IMR-90 (cell line): ENCODE data around the gene OR1S2. TPM values are rescaled to one million over a fixed set of nuclear protein-coding genes. Genes with fewer than 3 reads are reported as not detected.
A peak's percentile ranks its signal among the peaks of the same experiment; 100 is the strongest.

Experiments
- ATAC-seq: fragments of 200-7000 bp; cut with Tn5 transposase; 2 replicates; pipeline ENCODE4 v1.9.1; 2020; ENCODE audit warnings: low read depth, mild to moderate bottlenecking, moderate library complexity
- BruUV-seq: library from RNA; stranded (reverse); fragments of 400-500 nt; replicated peaks from 2 replicates; lab custom pipeline; 2021; lab: Mats Ljungman, UMichigan
- CTCF ChIA-PET: fragments of 300-600 bp; formaldehyde crosslinking; extraction: SDS; loops from one replicate; lab custom pipeline; 2021; ENCODE audit warnings: antibody characterized with exemption; lab: Yijun Ruan, JAX
- POLR2A ChIA-PET: fragments of 300-600 bp; sonication (Branson Sonifier 250); formaldehyde crosslinking; loops from one replicate; lab custom pipeline; 2022; ENCODE audit warnings: antibody characterized with exemption; ENCODE audit not compliant: unreplicated experiment; lab: Charles Lee
- DNase-seq: peaks from one replicate; pipeline ENCODE4 v3.0.0; 2013
- H2AFZ ChIP-seq: replicated peaks from 2 replicates; pipeline ENCODE3; 2013; ENCODE audit warnings: low read length, mild to moderate bottlenecking; ENCODE audit not compliant: poor library complexity
- H2AK5ac ChIP-seq: 2 replicates; pipeline ENCODE4 v1.6.1; 2013; ENCODE audit warnings: low read depth, low read length, inconsistent platforms
- H2AK9ac ChIP-seq: replicated peaks from 2 replicates; pipeline ENCODE3; 2013; ENCODE audit warnings: mild to moderate bottlenecking, low read depth, low read length, moderate library complexity; ENCODE audit not compliant: poor library complexity
- H2BK120ac ChIP-seq: 2 replicates; pipeline ENCODE4 v1.6.1; 2013; ENCODE audit warnings: low read depth, low read length, inconsistent platforms
- H2BK15ac ChIP-seq: 3 replicates; pipeline ENCODE4 v1.6.1; 2013; ENCODE audit warnings: low read depth, low read length, inconsistent platforms
- H2BK20ac ChIP-seq: 2 replicates; pipeline ENCODE4 v1.6.1; 2013; ENCODE audit warnings: low read depth, mild to moderate bottlenecking, inconsistent platforms, low read length, moderate library complexity
- H2BK5ac ChIP-seq: 2 replicates; pipeline ENCODE4 v1.6.1; 2013; ENCODE audit warnings: mild to moderate bottlenecking, low read depth, low read length, inconsistent platforms; ENCODE audit not compliant: poor library complexity, severe bottlenecking
- H3K14ac ChIP-seq: replicated peaks from 2 replicates; pipeline ENCODE4 v1.6.1; 2013; ENCODE audit warnings: low read depth, low read length, inconsistent platforms
- H3K18ac ChIP-seq: 2 replicates; pipeline ENCODE4 v1.6.1; 2013; ENCODE audit warnings: low read depth, low read length, control low read depth
- H3K23ac ChIP-seq: 2 replicates; pipeline ENCODE4 v1.6.1; 2013; ENCODE audit warnings: low read depth, low read length, inconsistent platforms
- H3K27ac ChIP-seq: 2 replicates; pipeline ENCODE4 v1.5.1; 2013; ENCODE audit warnings: mild to moderate bottlenecking, control low read depth, low read length; ENCODE audit not compliant: insufficient read depth
- H3K27me3 ChIP-seq: 2 replicates; pipeline ENCODE4 v1.6.1; 2013; ENCODE audit warnings: low read length; ENCODE audit not compliant: control insufficient read depth, insufficient read depth
- H3K36me3 ChIP-seq: 2 replicates; pipeline ENCODE4 v1.6.1; 2013; ENCODE audit warnings: low read length, mixed read lengths; ENCODE audit not compliant: control insufficient read depth, insufficient read depth
- H3K4ac ChIP-seq: 2 replicates; pipeline ENCODE4 v1.6.1; 2013; ENCODE audit warnings: low read depth, low read length, inconsistent platforms
- H3K4me1 ChIP-seq: 2 replicates; pipeline ENCODE4 v1.6.1; 2013; ENCODE audit warnings: low read length, mixed read lengths; ENCODE audit not compliant: control insufficient read depth, insufficient read depth
- H3K4me2 ChIP-seq: 2 replicates; pipeline ENCODE4 v1.6.1; 2013; ENCODE audit warnings: low read depth, mild to moderate bottlenecking, control low read depth, low read length, moderate library complexity
- H3K4me3 ChIP-seq: 2 replicates; pipeline ENCODE4 v1.5.1; 2013; ENCODE audit warnings: low read depth, mild to moderate bottlenecking, control low read depth, low read length, moderate library complexity; ENCODE audit not compliant: insufficient read depth
- H3K56ac ChIP-seq: 2 replicates; pipeline ENCODE4 v1.6.1; 2013; ENCODE audit warnings: low read length, inconsistent platforms; ENCODE audit not compliant: insufficient read depth; ENCODE audit errors: extremely low read depth
- H3K79me1 ChIP-seq, 2 experiments: 2 replicates each; pipeline ENCODE4 v1.6.1; 2013; ENCODE audit warnings: low read length in 2 of 2, inconsistent platforms in 1 of 2, low read depth in 1 of 2
- H3K9ac ChIP-seq: 2 replicates; pipeline ENCODE4 v1.6.1; 2013; ENCODE audit warnings: low read depth, low read length, control low read depth
- H3K9me1 ChIP-seq: 2 replicates; pipeline ENCODE4 v1.6.1; 2013; ENCODE audit warnings: low read length, inconsistent platforms; ENCODE audit not compliant: insufficient read depth
- H3K9me3 ChIP-seq: 2 replicates; pipeline ENCODE4 v1.6.1; 2013; ENCODE audit warnings: low read length; ENCODE audit not compliant: control insufficient read depth, insufficient read depth
- H4K20me1 ChIP-seq: 2 replicates; pipeline ENCODE4 v1.6.1; 2013; ENCODE audit warnings: low read length, inconsistent platforms; ENCODE audit not compliant: insufficient read depth
- H4K5ac ChIP-seq: 2 replicates; pipeline ENCODE4 v1.6.1; 2013; ENCODE audit warnings: mild to moderate bottlenecking, low read depth, low read length, control low read depth
- H4K8ac ChIP-seq, 2 experiments: 2 replicates each; pipeline ENCODE4 v1.6.1; 2013; ENCODE audit warnings: low read depth in 2 of 2, low read length in 2 of 2, control low read depth in 1 of 2, inconsistent platforms in 1 of 2
- H4K91ac ChIP-seq: 2 replicates; pipeline ENCODE4 v1.6.1; 2013; ENCODE audit warnings: low read depth, low read length, inconsistent platforms; ENCODE audit not compliant: insufficient read depth
- BHLHE40 ChIP-seq: fragments of 150-350 bp; IDR thresholded peaks from 2 replicates; pipeline ENCODE4 v1.6.1; 2016; ENCODE audit warnings: mild to moderate bottlenecking, low read depth, low read length
- CEBPB ChIP-seq: IDR thresholded peaks from 2 replicates; pipeline ENCODE4 v1.6.1; 2012; ENCODE audit warnings: low read depth, low read length, improper control_type of control experiment
- CHD1 ChIP-seq: IDR thresholded peaks from 2 replicates; pipeline ENCODE4 v1.6.1; 2012; ENCODE audit warnings: low read depth, low read length, improper control_type of control experiment
- FOS ChIP-seq: fragments of 150-350 bp; IDR thresholded peaks from 2 replicates; pipeline ENCODE4 v1.6.1; 2016; ENCODE audit warnings: low read depth, low read length
- MAFK ChIP-seq: IDR thresholded peaks from 2 replicates; pipeline ENCODE4 v1.6.1; 2012; ENCODE audit warnings: low read depth, low read length, improper control_type of control experiment
- MAZ ChIP-seq: IDR thresholded peaks from 2 replicates; pipeline ENCODE4 v1.6.1; 2012; ENCODE audit warnings: low read depth, mild to moderate bottlenecking, low read length, improper control_type of control experiment, moderate library complexity, borderline replicate concordance
- MXI1 ChIP-seq: IDR thresholded peaks from 2 replicates; pipeline ENCODE4 v1.6.1; 2012; ENCODE audit warnings: low read depth, mild to moderate bottlenecking, low read length, moderate library complexity, borderline replicate concordance
- NFE2L2 ChIP-seq: fragments of 150-350 bp; IDR thresholded peaks from 2 replicates; pipeline ENCODE4 v1.6.1; 2016; ENCODE audit warnings: low read depth, mild to moderate bottlenecking, low read length
- POLR2A ChIP-seq: IDR thresholded peaks from 2 replicates; pipeline ENCODE4 v1.6.1; 2012; ENCODE audit warnings: mild to moderate bottlenecking, low read depth, low read length
- RAD21 ChIP-seq: IDR thresholded peaks from 2 replicates; pipeline ENCODE4 v1.6.1; 2012; ENCODE audit warnings: low read length, improper control_type of control experiment
- RCOR1 ChIP-seq: IDR thresholded peaks from 2 replicates; pipeline ENCODE4 v1.6.1; 2012; ENCODE audit warnings: mild to moderate bottlenecking, low read length, improper control_type of control experiment; ENCODE audit not compliant: insufficient replicate concordance
- RFX5 ChIP-seq: IDR thresholded peaks from 2 replicates; pipeline ENCODE4 v1.8.0; 2012; ENCODE audit warnings: low read depth, mild to moderate bottlenecking, low read length, moderate library complexity
- SMC3 ChIP-seq: fragments of 150-350 bp; IDR thresholded peaks from 2 replicates; pipeline ENCODE4 v1.6.1; 2016; ENCODE audit warnings: low read depth, mild to moderate bottlenecking, antibody characterized with exemption, low read length, moderate library complexity
- WGBS, 2 experiments: methylation state at CpG; one replicate each; pipeline versions ENCODE4 v1.1.5 to v1.1.7; 2013; ENCODE audit warnings: missing lambda C conversion rate in 2 of 2; ENCODE audit not compliant: insufficient read length in 1 of 2; ENCODE audit errors: extremely low coverage in 2 of 2; 5-methylcytosine and 5-hydroxymethylcytosine counted together
- dilution Hi-C: fragments of 300-500 bp; cut with HindIII; formaldehyde crosslinking; loops from one replicate; pipeline ENCODE4 v1.14.3; 2018; ENCODE audit warnings: low sequenced_read_pairs; ENCODE audit not compliant: unreplicated experiment
- in situ Hi-C: fragments of 300-500 bp; cut with MboI; formaldehyde crosslinking; loops from 3 replicates; pipeline ENCODE4 v1.14.3; 2019; ENCODE audit warnings: low sequenced_read_pairs, inconsistent platforms, mixed read lengths
- intact Hi-C: fragments of 100-400 bp; cut with micrococcal nuclease; formaldehyde crosslinking; loops from 2 replicates; pipeline ENCODE4 v1.10.0; 2022
- polyA plus RNA-seq, 3 experiments: library from polyadenylated mRNA; depleted of rRNA; stranded (reverse); fragments of >200 nt; gene quantifications; 2 replicates each; pipeline ENCODE4 v1.2.3, GENCODE V29; 2012; ENCODE audit warnings: low replicate concordance in 1 of 3
- total RNA-seq: library from RNA; depleted of rRNA; stranded (reverse); fragments of >200 nt; gene quantifications from 2 replicates; pipeline ENCODE4 v1.2.3, GENCODE V29; 2012
- TF ChIP-seq, protein P1 (sequence below): fragments of 150-350 bp; IDR thresholded peaks from 2 replicates; pipeline ENCODE4 v1.6.1; 2017; ENCODE audit warnings: mild to moderate bottlenecking, antibody characterized with exemption, low read length, low read depth
- TF ChIP-seq, protein P2 (sequence below): fragments of 150-350 bp; IDR thresholded peaks from 2 replicates; pipeline ENCODE4 v1.6.1; 2016; ENCODE audit warnings: low read depth, mild to moderate bottlenecking, low read length, moderate library complexity, borderline replicate concordance
- TF ChIP-seq, protein P3 (sequence below): conservative IDR thresholded peaks from 2 replicates; pipeline ENCODE4 v1.5.1; 2012; ENCODE audit warnings: mild to moderate bottlenecking, low read depth, low read length, improper control_type of control experiment

OR1S2 gene
- total and polyA plus RNA-seq, 2 of the 4 experiments (the other 2 are of a cell fraction) = not detected

DNA sequence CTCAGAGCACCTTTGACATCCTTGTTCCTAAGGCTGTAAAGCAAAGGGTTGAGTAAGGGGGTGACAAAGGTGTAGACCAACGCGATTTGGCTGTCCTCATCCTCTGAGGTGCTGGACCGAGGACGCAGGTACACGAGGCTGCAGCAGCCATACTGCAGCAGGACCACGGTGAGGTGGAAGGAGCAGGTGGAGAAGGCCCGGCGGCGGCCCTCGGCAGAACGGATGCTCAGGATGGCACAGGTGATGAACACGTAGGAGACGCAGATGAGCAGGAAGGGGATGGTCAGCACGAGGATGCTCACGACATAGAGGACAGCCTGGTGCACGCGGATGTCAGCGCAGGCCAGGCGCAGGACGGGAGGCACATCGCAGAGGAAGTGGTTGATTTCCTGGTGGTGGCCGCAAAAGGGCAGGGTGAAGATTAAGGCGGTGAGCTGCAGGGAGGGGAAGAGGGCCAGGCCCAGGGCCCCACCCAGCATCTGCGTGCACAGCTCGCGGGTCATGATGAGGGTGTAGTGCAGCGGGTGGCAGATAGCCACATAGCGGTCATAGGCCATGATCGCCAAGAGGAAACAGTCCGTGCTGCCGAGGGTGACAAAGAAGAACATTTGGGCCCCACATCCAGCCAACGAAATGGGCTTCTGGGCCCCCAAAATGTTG is 24.1 kb upstream of the OR1S2 start:
- Histone ChIP-seq H3K56ac (no peak overlapping the region), H3K14ac (no peak overlapping the region), H2BK120ac (no peak overlapping the region), H3K9me1 (no peaks in the 10 kb centered on the region), H3K27ac (no peak overlapping the region), H2AK9ac (no peak overlapping the region), H3K4ac (no peak overlapping the region), H3K4me3 (no peak overlapping the region), H3K79me1 (no peaks in the 10 kb centered on the region), H3K9me3 (peaks cover 3% of the 10 kb centered on the region; the same call in 1 of the 2 replicates), H2AFZ (peak overlapping the region; percentile 63), H4K91ac (no peak overlapping the region), H3K4me1 (no peaks in the 10 kb centered on the region), H2BK15ac (no peak overlapping the region), H4K5ac (no peak overlapping the region), H3K27me3 (no peaks in the 10 kb centered on the region), H3K9ac (no peak overlapping the region), H4K8ac (no peak overlapping the region), H2BK20ac (no peak overlapping the region), H3K23ac (no peak overlapping the region), H3K18ac (no peak overlapping the region), H2AK5ac (no peak overlapping the region), H3K36me3 (no peaks in the 10 kb centered on the region), H2BK5ac (no peak overlapping the region), H3K4me2 (no peak overlapping the region), H4K20me1 (no peaks in the 10 kb centered on the region)
- 79% methylated on average over 22 of the region's 32 CpGs; no CpG with 5 or more reads in 1 of the 2 experiments for WGBS, 2 experiments
- dilution Hi-C loops (no loop called here), intact Hi-C loops (no loop called here), in situ Hi-C loops (no loop called here)
- ATAC-seq (no peak), DNase-seq (no peak)
- CTCF ChIA-PET = no interaction called here
- POLR2A ChIA-PET = no interaction called here
- no peak for TF ChIP-seq POLR2A
- no peak for TF ChIP-seq SMC3
- TF ChIP-seq MAFK = no peak
- TF ChIP-seq, protein P1, sequence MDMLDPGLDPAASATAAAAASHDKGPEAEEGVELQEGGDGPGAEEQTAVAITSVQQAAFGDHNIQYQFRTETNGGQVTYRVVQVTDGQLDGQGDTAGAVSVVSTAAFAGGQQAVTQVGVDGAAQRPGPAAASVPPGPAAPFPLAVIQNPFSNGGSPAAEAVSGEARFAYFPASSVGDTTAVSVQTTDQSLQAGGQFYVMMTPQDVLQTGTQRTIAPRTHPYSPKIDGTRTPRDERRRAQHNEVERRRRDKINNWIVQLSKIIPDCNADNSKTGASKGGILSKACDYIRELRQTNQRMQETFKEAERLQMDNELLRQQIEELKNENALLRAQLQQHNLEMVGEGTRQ = no peak
- no peak for TF ChIP-seq BHLHE40
- TF ChIP-seq, protein P2, sequence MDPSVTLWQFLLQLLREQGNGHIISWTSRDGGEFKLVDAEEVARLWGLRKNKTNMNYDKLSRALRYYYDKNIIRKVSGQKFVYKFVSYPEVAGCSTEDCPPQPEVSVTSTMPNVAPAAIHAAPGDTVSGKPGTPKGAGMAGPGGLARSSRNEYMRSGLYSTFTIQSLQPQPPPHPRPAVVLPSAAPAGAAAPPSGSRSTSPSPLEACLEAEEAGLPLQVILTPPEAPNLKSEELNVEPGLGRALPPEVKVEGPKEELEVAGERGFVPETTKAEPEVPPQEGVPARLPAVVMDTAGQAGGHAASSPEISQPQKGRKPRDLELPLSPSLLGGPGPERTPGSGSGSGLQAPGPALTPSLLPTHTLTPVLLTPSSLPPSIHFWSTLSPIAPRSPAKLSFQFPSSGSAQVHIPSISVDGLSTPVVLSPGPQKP = no peak
- no peak for TF ChIP-seq CHD1
- TF ChIP-seq MAZ = no peak
- TF ChIP-seq, protein P3, sequence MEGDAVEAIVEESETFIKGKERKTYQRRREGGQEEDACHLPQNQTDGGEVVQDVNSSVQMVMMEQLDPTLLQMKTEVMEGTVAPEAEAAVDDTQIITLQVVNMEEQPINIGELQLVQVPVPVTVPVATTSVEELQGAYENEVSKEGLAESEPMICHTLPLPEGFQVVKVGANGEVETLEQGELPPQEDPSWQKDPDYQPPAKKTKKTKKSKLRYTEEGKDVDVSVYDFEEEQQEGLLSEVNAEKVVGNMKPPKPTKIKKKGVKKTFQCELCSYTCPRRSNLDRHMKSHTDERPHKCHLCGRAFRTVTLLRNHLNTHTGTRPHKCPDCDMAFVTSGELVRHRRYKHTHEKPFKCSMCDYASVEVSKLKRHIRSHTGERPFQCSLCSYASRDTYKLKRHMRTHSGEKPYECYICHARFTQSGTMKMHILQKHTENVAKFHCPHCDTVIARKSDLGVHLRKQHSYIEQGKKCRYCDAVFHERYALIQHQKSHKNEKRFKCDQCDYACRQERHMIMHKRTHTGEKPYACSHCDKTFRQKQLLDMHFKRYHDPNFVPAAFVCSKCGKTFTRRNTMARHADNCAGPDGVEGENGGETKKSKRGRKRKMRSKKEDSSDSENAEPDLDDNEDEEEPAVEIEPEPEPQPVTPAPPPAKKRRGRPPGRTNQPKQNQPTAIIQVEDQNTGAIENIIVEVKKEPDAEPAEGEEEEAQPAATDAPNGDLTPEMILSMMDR = no peak
- TF ChIP-seq RAD21 = no peak
- TF ChIP-seq NFE2L2 = no peak
- no peak for TF ChIP-seq RFX5
- no peak for TF ChIP-seq FOS
- TF ChIP-seq RCOR1 = no peak
- TF ChIP-seq CEBPB = no peak
- no peak for TF ChIP-seq MXI1
- no TSS peak for BruUV-seq
